Activated CD4-positive, alpha-beta T cell treated with anti-CD3 and anti-CD28 coated beads, Interleukin-10, Interleukin-2, amounts not matched to agents 100 ng/mL and 50 ng/mL, durations not matched to agents 16 hours and 8 hours (primary cell): ENCODE data around the gene IL17C.
"Not testable (repeated sequence)": the region's sequence is repeated elsewhere in the genome, so short reads cannot be mapped to it uniquely, and the experiment has no call there.

Source experiments
- DNase-seq: peaks from one replicate; pipeline ENCODE4 v3.0.0-alpha.2; 2020

The IL17C gene, protein sequence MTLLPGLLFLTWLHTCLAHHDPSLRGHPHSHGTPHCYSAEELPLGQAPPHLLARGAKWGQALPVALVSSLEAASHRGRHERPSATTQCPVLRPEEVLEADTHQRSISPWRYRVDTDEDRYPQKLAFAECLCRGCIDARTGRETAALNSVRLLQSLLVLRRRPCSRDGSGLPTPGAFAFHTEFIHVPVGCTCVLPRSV

DNA sequence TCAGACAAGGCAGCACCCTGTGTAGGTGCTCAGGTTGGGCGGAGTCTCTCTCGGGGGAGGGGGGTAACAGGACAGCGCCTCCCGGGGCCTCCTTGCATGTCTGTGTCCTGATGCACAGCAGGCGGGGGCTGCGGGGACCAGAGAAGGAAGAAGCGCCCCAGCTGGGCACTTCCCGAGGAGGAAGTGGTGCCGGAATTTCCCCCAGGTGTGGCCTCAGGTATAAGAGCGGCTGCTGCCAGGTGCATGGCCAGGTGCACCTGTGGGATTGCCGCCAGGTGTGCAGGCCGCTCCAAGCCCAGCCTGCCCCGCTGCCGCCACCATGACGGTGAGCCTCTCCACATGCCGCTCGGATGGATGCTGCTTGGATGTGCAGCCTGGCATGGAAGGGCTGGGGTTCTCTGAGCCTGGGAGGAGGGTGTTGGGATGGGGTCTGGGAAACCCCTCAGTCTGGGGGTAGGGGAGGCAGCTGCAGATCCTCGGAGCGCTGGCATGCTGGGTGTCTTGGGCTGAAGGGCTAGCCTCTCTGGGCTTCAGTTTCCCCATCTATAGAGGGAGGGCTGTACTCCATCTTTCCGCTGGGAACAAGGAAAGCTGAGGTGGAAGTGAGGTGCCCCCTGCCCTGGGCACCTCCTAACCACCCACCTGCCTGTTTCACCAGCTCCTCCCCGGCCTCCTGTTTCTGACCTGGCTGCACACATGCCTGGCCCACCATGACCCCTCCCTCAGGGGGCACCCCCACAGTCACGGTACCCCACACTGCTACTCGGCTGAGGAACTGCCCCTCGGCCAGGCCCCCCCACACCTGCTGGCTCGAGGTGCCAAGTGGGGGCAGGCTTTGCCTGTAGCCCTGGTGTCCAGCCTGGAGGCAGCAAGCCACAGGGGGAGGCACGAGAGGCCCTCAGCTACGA, at the start of gene IL17C:
TSS of gene IL17C (plus strand) at position 250 of the 908 bp plus-strand sequence. CDS start at position 320, 70 bp downstream.
- DNase-seq = no peak

DNA sequence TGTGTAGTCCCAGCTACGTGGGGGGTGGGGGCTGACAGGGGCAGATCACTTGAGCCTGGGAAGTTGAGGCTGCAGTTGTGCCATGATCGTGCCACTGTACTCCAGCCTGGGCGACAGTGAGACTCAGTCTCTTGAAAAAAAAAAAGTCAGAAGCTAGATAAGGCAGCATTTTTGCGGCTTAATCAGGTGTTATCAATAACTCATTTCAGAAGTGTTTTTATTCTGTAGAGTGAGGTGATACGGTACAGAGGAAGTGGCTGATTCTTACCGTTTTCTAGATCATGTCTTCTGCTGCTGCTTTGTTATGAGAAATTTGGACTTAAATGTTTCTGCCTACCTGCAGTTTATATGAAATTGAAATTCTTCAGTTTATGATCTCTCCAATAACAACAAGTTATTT, 49.6 kb upstream of the IL17C start:
- DNase-seq = peak; percentile 48

DNA sequence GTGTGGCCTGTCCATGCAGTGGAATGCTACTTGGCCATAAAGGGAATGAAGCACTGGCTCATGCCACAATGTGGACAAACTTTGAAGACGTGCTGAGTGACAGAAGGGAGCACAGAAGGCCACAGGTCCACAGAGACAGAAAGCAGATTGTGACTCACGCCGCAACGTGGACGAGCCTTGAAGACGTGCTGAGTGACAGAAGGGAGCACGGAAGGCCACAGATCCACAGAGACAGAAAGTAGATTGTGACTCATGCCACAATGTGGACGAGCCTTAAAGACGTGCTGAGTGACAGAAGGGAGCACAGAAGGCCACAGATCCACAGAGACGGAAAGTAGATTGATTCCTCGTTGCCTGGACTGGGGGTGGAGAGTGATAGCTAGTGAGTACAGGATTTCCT, 48.9 kb upstream of the IL17C start:
- peak; percentile 26 for DNase-seq

DNA sequence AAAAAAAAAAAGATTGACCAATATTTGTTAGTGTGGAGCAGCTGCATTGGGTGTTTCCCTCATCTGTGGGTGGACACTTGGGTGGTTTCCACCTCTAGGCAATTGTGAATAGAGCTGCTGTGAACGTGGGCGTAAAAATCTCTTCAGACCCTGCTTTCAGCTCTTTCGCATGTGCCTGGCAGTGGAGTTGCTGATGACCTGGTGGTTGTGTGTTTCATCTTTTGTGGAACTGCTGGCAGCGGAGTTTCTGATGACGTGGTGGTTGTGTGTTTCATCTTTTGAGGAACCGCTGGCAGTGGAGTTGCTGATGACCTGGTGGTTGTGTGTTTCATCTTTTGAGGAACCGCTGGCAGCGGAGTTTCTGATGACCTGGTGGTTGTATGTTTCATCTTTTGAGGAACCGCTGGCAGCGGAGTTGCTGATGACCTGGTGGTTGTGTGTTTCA, 46.8 kb upstream of the IL17C start:
- DNase-seq = peak; percentile 72

DNA sequence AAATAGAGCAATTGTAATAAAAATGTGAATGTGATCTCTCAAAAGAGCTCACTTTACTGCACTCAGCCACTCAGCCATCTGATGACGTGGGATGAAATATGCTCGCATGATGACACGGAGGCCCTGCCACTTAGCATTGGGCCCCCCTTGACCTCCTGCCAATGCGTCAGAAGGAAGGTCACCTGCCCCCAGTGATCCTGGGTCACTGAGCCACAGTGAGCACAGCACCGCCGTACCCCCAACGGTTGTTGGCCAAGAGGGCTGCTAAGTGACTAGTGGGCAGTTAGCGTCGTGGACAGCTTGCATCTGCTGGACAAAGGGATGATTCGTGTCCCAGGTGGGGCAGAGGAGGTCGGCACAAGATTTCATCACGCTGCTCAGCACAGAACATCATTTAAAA, 45.3 kb upstream of the IL17C start:
- DNase-seq = no peak

DNA sequence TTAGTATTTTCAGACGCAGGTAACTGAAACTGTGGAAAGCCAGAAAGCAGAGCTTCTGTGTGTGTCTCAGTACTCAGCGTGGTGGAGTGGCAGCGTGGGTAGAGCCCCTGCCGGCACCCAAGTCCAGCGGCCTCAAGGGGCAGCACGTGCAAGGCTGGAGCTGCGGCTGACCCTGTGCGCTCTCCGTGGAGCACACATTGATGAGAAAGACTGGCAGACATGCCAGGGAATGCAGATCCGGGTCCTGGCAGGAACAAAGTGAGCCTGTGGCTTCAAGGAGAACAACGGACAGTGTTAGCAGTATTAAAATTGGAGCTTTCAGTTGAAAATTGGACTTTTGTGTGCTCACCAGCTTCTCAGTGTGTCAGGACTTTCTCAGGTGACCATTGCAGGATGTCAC, 44.9 kb upstream of the IL17C start:
- no peak for DNase-seq

DNA sequence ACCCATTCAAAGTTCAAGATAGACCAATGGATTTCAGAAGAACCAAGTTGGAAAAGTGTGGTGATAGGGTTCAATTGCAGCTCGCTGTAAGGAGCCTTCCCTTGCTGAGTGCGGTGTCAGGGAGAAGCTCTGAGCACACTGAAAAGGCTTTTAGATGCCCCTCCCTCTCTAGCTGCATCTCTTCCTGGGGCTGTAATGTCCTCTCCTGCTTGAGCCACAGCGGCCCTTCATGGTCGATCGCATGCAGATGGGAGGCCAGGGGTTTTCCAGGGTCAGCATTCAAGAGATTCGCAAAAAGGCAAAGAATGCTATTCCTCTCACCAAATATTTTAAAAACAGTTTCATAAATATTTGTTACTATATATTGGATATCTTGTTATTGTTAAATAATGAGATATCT, 44.5 kb upstream of the IL17C start:
- DNase-seq = no peak

DNA sequence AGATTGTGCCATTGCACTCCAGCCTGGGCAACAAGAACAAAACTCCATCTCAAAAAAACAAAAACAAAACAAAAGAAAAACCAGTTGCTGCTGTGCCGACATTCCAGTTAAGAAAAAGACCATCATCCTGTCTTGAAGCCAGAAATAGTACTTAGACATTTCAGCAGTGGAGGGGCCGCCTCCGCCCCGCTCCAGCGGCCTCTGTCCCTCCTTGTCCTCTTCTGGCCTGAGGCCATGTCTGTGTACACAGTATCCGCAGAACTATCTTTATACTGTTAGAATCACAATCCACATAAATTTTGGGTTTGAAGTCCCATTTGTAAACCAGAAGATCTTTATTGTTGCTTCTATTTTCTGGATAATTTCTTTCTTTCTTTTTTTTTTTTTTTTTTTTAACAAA, 43.3 kb upstream of the IL17C start:
- DNase-seq = no peak

DNA sequence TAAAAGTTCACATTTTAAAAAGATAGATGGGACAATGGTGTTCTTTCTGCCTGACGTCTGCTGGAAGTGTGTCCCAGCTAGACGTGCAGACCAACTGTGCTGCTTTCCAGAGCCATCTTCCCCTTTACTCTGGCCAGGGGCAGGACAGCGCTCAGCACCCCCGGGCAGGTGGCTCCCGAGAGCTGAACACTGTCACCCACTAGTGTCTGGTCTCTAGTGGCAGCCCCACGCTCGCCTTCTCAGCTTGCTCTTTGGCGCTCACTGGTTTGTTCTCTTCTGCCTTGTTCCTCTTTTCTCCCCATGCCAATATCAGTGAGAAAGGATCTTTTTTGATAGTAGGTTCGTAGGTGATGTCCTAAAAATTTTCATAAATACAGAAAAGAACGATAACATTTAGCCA, 42.5 kb upstream of the IL17C start:
- DNase-seq = no peak

DNA sequence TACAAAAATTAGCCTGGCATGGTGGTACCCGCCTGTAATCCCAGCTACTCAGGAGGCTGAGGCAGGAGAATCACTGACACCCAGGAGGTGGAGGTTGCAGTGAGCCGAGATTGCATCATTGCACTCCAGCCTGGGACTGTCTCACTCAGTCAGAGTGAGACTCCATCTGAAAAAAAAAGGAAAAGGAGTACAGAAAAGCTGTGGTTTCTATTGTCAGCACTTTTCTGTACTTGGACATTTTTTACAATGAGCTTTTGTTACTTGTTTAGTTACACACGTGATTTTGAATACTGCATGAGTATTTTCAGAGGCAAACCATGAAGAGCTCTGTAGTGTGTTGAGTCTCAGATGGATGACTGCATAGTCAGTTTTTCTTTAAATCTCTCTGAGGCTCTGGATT, 41.9 kb upstream of the IL17C start:
- peak; percentile 30 for DNase-seq

DNA sequence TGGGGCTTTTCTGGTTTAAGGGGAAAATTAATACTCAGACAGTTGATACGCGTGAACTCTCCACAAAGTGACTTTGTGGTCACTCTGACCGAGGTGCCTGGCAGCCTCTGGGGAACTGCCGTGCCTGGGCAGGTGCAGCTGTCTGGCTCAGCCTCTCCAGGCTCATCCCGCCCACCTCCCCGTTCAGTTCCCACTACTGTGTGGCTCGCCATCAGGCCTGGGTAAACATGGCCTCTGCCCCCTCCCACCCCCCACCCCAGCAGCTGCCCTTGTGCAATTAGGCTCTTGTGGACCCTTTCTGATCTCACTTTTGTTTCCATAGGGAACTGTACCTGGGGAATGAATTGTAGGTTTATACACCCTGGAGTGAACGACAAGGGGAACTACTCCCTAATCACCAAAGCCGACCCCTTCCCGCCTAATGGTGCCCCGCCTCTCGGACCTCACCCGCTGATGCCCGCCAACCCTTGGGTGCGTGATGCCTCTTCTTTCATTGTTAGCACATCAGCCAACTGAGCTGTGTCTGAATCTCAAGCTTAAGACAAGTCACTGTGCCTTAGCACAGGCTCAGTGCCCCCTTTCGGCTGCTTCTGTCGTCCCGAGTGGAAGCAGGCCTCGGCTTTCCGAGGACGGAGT, 40.4 kb upstream of the IL17C start:
- DNase-seq = no peak

DNA sequence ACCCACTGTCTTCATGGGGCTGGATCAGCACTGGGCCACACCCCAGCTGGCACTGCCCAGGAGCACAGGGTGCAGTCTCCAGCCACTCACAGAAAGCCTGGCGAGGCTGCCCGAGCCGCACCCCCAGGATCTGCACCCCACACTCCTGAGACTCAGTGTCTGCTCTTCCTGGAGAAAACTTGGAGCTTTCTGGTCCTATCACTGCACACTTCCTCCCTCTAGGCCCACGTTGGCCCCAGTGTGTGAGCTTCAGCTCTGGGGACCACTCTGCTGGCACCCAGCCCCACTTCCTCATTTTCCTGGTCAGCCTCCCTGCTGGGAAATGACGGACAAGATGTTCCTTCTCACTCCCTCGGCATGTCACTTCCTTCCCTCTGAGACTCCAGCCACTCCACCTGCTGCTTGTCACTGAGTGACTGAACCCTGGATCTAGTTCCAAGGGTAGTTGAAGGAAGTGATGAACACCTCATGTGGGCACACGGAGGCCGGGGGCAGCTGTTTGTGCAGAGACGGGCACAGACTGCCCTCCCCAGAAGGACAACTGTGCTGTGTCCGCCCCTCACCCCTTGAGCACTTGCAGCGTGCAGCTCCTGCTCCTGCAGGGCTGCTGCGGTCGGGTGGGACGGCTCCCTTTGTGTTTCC, 39.2 kb upstream of the IL17C start:
- DNase-seq = no peak

DNA sequence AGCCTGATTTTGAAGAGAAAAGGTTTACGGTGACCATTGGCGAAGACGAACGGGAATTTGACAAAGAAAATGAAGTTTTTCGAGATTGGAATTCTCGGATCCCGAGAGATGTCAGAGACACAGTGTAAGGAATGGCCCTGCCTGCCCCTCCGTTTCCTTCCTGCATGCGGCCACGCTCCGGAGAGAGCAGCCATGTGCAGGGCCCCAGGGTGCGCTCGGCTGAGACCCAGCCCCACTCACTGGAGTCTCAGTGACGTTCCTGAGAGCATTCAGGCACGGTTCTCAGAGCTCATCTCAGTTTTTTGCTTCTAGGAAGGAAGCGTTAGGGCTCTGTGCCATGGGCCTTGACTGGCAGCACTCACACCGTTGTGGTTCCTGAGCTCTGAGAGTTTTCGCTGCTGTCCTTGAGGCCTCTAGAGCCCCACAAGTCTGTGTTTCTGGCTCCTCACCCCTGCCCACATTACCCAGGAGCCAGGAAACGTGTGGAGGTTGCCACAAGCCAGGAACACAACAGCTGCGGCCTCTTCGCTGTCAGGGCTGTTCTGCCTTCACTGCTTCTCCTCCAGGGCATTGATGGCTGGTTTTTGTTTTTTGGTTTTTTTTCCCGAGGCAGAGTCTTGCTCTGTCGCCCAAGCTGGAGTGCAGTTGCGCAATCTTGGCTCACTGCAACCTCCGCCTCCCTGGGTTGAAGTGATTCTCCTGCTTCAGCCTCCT, 38.4 kb upstream of the IL17C start:
- no peak for DNase-seq

DNA sequence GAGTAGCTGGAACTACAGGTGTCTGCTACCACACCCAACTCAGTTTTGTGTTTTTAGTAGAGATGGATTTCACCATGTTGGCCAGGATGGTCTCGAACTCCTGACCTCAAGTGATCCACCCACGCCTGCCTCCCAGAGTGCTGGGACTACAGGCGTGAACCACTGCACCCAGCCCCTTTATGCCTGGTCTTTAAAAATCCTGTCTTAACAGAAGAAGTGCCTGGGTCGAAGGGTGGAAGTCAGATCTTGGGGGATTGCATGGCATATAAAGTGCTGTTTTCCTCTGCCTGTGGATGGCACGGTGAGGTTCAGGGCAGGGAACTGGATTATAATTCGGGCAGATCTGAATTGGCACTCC, 37.9 kb upstream of the IL17C start:
- DNase-seq = no peak

DNA sequence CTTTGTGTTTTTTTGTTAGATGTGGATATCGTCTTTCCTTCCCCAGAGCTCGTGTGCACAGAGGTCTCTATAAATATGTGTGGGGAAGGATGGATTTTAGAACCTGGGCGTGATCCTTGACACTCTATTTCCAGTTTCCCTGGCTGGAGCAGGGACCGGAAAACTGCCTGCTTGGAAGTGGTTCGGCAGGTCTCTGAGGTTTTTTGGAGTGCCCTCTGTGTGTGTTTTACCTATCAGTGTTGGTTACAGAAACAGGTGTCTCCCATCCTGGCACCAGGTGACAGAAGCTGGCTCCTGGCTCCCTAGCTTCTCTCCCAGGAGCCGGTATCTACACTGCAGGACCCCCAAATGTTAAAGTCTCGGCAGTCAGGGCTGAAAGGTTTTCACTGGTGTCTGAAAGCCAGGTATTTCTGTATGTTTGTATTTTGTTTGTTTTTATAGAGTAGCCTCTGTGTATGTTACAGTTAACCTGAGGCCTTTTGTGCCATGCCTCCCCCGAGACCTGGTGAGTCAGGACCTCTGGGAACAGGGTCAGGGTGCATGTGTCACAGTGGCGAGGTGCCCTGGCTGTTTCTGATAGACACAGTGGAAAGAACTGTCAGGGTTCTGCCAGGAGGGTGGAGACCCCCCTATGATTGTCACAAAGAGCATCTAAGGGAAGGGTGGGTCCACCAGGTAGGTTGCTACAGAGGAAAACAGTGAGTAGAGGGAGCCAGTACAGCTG, 36.9 kb upstream of the IL17C start:
- no peak for DNase-seq

DNA sequence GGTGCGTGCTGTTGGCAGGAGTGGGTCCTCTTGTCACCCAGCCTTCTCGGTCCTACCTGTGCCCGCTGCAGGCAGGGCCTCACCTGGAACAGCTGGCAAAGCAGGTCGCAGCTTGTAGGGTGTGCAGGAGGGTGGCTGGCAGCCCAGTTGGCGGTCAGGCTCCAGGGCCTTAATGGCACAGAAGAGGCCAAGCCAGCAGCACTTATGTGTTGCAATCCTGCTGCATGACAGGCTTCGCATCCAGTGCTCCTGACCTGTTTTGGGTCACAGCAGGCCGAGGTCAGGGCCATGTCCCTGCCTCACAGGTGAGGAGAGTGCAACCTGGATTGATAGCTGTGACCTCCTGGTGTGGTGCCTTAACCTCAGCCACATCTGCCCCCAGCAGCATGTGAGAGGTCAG, 36.3 kb upstream of the IL17C start:
- no peak for DNase-seq

DNA sequence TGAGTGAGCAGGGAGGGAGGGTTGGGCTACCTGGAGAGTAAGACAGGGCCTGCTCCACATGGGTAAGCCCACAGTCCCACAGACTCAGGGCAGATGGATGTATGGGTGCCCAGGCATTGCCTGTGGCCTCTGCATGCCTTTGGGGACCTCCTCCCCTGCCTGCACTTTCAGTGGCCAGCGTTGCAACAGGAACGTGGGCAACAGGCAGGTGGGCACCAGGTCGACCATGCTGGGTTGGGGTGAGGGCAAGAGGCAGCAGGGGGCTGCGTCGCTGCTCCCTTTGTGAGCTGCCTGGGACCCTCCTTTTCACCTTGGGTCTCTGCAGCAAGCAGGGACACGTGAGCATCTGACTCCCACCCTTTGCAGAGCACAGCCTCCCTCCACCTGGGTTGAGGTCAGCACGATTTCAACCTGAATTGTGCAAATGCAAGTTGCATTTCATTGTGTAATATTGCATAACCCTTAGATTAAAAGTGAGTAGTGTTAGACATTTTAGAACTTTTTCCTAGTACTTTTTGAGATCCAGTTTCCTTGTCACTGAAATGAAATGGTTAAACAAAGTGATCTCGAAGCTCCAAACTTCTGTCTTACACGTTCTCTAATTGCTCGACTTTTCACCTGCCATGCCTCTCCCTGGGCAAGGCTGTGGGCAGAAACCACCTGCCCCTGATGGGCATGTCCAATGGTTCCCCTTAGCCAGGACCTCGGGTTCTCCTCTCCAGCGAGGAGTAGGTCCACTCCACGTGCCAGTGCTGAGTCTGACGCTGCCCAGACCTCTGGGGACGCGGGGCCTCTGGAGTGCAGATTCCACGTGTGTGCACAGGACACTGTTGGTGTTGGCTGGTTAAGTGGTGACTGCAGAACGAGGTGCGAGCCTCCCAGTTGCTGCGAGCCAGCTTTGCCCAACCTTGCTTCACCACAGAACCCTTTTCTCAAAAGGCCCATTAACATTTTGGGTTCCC, 32.9 kb upstream of the IL17C start:
- no peak for DNase-seq

DNA sequence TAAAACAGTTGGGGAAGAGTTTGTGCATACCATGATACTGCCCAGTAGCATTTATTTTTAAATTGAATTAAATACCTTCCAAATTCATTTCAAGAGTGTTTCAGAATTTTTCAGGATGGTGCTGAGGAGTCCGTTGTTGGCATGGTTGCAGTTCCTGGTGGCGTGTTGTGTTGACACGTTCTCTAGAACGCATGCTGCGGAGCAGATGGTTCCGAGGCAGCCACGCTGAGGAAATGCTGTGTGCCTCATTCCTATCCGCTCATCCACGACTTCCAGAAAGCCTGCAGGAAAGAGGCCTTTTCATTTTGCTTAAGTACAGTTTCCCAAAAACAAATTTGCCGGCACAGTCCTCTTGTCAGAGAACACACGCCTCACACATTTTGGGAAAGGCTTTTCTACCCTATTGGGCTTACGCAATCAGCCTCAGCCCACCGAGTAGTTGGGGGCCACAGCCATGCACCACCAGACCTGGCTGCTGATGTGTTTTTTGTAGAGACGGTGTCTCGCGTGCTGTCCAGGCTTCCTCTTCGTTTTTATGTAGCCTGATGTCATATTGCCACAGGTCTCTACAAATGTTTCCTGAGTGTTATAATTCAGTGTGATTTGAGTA, 32.1 kb upstream of the IL17C start:
- no peak for DNase-seq

DNA sequence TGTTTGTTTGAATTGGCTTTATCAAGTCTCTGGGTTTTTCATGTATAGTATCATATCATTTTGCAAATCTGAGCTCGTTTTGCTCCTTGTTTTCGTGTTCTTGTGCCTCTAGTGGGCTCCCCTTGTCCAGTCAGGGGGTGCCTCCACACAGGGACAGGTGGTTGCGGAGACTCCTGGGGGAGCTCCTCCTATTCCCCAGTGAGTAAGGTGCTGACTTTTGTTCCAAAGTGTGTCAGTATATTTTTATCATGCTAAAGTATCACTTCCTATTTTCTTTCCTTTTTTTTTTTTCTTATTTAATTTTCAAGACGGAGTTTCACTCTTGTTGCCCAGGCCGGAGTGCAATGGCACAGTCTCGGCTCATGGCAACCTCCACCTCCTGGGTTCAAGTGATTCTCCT, 30.3 kb upstream of the IL17C start:
- DNase-seq = no peak

DNA sequence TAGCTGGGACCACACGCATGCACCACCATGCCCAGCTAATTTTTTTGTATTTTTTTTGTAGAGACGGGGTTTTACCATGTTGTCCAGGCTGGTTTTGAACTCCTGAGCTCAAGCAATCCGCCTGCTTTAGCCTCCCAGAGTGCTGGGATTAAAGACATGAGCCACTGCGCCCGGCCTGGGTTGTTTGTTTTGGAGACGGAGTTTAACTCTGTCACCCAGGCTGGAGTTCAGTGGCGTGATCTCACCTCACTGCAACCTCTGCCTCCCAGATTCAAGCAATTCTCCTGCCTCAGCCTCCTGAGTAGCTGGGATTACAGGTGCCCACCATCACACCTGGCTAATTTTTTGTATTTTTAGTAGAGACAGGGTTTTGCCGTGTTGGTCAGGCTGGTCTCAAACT, 28.9 kb upstream of the IL17C start:
- not testable (repeated sequence) for DNase-seq

DNA sequence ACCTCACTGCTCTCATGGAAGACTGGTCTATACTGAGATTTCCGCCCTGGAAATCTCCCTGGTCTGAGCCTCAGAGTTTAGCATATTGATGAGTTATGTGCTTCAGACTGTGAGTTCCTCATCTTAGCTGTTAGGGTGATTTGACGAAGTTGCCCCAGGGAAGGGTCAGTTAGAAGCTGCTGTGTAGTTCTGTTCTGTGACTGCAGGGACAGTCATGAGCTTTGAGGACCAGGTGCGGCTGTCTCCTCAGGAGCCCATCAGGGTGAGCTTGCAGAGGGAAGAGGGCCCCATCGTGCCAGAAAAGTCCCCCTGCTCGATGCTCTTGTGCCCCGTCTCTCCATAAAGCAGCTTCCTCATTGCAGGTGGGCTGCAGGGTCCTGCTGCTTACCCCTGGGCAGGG, 28.3 kb upstream of the IL17C start:
- DNase-seq = no peak
